Panc1 (cell line): ENCODE data around the gene USP31. TPM values are rescaled to one million over a fixed set of nuclear protein-coding genes. Genes with fewer than 3 reads are reported as not detected.

Experiments used
- ATAC-seq: fragments of 200-7000 bp; cut with Tn5 transposase; 2 replicates; pipeline ENCODE4 v1.9.1; 2020; ENCODE audit warnings: mild to moderate bottlenecking, moderate library complexity
- BruUV-seq: library from RNA; stranded (reverse); fragments of 400-500 nt; replicated peaks from 2 replicates; lab custom pipeline; 2021; lab: Mats Ljungman, UMichigan
- CTCF ChIA-PET: fragments of 300-600 bp; sonication (Branson Sonifier 250); formaldehyde crosslinking; loops from one replicate; lab custom pipeline; 2022; ENCODE audit warnings: antibody characterized with exemption; lab: Charles Lee
- POLR2A ChIA-PET: fragments of 300-600 bp; sonication (Branson Sonifier 250); formaldehyde crosslinking; loops from one replicate; lab custom pipeline; 2022; ENCODE audit warnings: antibody characterized with exemption; lab: Charles Lee
- DNase-seq: peaks from one replicate; pipeline ENCODE4 v3.0.0-alpha.2; 2010; ENCODE audit warnings: low read depth, low spot score
- H3K27ac ChIP-seq: 2 replicates; pipeline ENCODE4 v1.5.1; 2011; ENCODE audit warnings: mild to moderate bottlenecking, low read length, inconsistent platforms
- H3K27me3 ChIP-seq: fragments of 200-500 bp; sonication (Bioruptor generic); 2 replicates; pipeline ENCODE4 v1.6.0; 2014; ENCODE audit warnings: low read length, inconsistent platforms; ENCODE audit not compliant: control insufficient read depth, insufficient read depth
- H3K36me3 ChIP-seq: fragments of 200-500 bp; sonication (Bioruptor generic); 2 replicates; pipeline ENCODE4 v1.5.1; 2014; ENCODE audit warnings: inconsistent platforms, mild to moderate bottlenecking, low read length, moderate library complexity; ENCODE audit not compliant: control insufficient read depth, insufficient read depth
- H3K4me1 ChIP-seq: 2 replicates; pipeline ENCODE4 v1.5.1; 2011; ENCODE audit warnings: inconsistent platforms, mild to moderate bottlenecking, low read length, moderate library complexity; ENCODE audit not compliant: control insufficient read depth, insufficient read depth
- H3K4me3 ChIP-seq, 2 experiments: 2 replicates each; pipeline ENCODE4 v1.5.1; 2011 to 2012; ENCODE audit warnings: low read depth in 2 of 2, low read length in 2 of 2, mild to moderate bottlenecking in 2 of 2, inconsistent platforms in 1 of 2, moderate library complexity in 1 of 2
- H3K9me3 ChIP-seq: fragments of 200-500 bp; sonication (Bioruptor generic); 2 replicates; pipeline ENCODE4 v1.5.1; 2014; ENCODE audit warnings: low read depth, mild to moderate bottlenecking, inconsistent platforms, low read length, moderate library complexity; ENCODE audit not compliant: control insufficient read depth, insufficient read depth
- POLR2AphosphoS5 ChIP-seq: IDR thresholded peaks from 2 replicates; pipeline ENCODE4 v1.6.1; 2012; ENCODE audit warnings: mild to moderate bottlenecking, low read depth, low read length, moderate library complexity
- SIN3A ChIP-seq: IDR thresholded peaks from 2 replicates; pipeline ENCODE4 v1.6.1; 2012; ENCODE audit warnings: low read depth, mild to moderate bottlenecking, low read length, moderate library complexity, borderline replicate concordance; ENCODE audit not compliant: insufficient read depth
- TCF7L2 ChIP-seq: IDR thresholded peaks from 2 replicates; pipeline ENCODE4 v1.6.1; 2011; ENCODE audit warnings: mild to moderate bottlenecking, low read depth, low read length, inconsistent platforms
- in situ Hi-C: cut with HindIII; loops from 2 replicates; pipeline ENCODE4 v1.10.0; 2016; ENCODE audit warnings: low sequenced_read_pairs, low pct_unique_long_range_greater_than_20kb
- intact Hi-C: fragments of 100-400 bp; cut with micrococcal nuclease; formaldehyde crosslinking; loops from one replicate; pipeline ENCODE4 v1.10.0; 2022; ENCODE audit not compliant: unreplicated experiment
- total RNA-seq: library from RNA; stranded (reverse); gene quantifications from one replicate; pipeline ENCODE4 v1.2.1, GENCODE V29; 2021; ENCODE audit not compliant: unreplicated experiment
- TF ChIP-seq, protein P1 (sequence below), 2 experiments: IDR thresholded peaks; 2 replicates each; pipeline ENCODE4 v1.6.1; 2011 to 2012; ENCODE audit warnings: low read depth in 2 of 2, control low read depth in 1 of 2, low read length in 1 of 2, mild to moderate bottlenecking in 1 of 2, moderate library complexity in 1 of 2; ENCODE audit not compliant: insufficient read depth in 1 of 2
- TF ChIP-seq, protein P2 (sequence below): fragments of 450-650 bp; IDR thresholded peaks from 2 replicates; pipeline ENCODE4 v1.5.1; 2017; ENCODE audit warnings: mild to moderate bottlenecking

Gene USP31
- total RNA-seq, 1 experiment from 2014 or later: 27.2 TPM

- Histone ChIP-seq H3K27ac (no peak overlapping the region), H3K9me3 (no peaks in the 10 kb centered on the region), H3K4me1 (peaks cover 6% of the 10 kb centered on the region; the same call in 1 of the 2 replicates), H3K36me3 (no peaks in the 10 kb centered on the region), H3K4me3 (no peak overlapping the region), H3K27me3 (peaks cover 6% of the 10 kb centered on the region; the same call in 1 of the 2 replicates)
- in situ Hi-C loops: no loop called here
- ChIA-PET CTCF (interaction anchor here (0.5 kb wide), 1 partner anchor 122 kb away, joined by 7 read pairs; no protein-coding TSS in a partner anchor), POLR2A (interaction anchor here (0.6 kb wide), 1 partner anchor 93 kb away, joined by 3 read pairs; no protein-coding TSS in a partner anchor)
- BruUV-seq: no TSS peak
- DNase-seq: peak; percentile 48
- intact Hi-C loops: loop anchor here (2.0 kb wide), 1 partner anchor 162 kb away; no protein-coding TSS in a partner anchor
- peak; percentile 91 for ATAC-seq
- TF ChIP-seq, protein P1, sequence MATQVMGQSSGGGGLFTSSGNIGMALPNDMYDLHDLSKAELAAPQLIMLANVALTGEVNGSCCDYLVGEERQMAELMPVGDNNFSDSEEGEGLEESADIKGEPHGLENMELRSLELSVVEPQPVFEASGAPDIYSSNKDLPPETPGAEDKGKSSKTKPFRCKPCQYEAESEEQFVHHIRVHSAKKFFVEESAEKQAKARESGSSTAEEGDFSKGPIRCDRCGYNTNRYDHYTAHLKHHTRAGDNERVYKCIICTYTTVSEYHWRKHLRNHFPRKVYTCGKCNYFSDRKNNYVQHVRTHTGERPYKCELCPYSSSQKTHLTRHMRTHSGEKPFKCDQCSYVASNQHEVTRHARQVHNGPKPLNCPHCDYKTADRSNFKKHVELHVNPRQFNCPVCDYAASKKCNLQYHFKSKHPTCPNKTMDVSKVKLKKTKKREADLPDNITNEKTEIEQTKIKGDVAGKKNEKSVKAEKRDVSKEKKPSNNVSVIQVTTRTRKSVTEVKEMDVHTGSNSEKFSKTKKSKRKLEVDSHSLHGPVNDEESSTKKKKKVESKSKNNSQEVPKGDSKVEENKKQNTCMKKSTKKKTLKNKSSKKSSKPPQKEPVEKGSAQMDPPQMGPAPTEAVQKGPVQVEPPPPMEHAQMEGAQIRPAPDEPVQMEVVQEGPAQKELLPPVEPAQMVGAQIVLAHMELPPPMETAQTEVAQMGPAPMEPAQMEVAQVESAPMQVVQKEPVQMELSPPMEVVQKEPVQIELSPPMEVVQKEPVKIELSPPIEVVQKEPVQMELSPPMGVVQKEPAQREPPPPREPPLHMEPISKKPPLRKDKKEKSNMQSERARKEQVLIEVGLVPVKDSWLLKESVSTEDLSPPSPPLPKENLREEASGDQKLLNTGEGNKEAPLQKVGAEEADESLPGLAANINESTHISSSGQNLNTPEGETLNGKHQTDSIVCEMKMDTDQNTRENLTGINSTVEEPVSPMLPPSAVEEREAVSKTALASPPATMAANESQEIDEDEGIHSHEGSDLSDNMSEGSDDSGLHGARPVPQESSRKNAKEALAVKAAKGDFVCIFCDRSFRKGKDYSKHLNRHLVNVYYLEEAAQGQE (IDR thresholded peaks at IDR 0.05; ENCODE audit: insufficient read depth in 1 of 2, low read depth in 2 of 2, low read length in 1 of 2): no peak
- no peak for TF ChIP-seq TCF7L2
- TF ChIP-seq SIN3A: no peak
- TF ChIP-seq POLR2AphosphoS5: peak; percentile 45
- TF ChIP-seq, protein P2, sequence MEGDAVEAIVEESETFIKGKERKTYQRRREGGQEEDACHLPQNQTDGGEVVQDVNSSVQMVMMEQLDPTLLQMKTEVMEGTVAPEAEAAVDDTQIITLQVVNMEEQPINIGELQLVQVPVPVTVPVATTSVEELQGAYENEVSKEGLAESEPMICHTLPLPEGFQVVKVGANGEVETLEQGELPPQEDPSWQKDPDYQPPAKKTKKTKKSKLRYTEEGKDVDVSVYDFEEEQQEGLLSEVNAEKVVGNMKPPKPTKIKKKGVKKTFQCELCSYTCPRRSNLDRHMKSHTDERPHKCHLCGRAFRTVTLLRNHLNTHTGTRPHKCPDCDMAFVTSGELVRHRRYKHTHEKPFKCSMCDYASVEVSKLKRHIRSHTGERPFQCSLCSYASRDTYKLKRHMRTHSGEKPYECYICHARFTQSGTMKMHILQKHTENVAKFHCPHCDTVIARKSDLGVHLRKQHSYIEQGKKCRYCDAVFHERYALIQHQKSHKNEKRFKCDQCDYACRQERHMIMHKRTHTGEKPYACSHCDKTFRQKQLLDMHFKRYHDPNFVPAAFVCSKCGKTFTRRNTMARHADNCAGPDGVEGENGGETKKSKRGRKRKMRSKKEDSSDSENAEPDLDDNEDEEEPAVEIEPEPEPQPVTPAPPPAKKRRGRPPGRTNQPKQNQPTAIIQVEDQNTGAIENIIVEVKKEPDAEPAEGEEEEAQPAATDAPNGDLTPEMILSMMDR: peak; percentile 88
Measured at GRCh38 chr16:23060458-23061320, 88.6 kb downstream of the USP31 start.

- TF ChIP-seq POLR2AphosphoS5 (no peak), SIN3A (no peak), TCF7L2 (no peak)
- TF ChIP-seq, protein P1 (IDR thresholded peaks at IDR 0.05; ENCODE audit: insufficient read depth in 1 of 2, low read depth in 2 of 2, low read length in 1 of 2): no peak
- TF ChIP-seq, protein P2: no peak
- BruUV-seq: no TSS peak
- CTCF ChIA-PET: interaction anchor here (0.9 kb wide), 1 partner anchor 37 kb away, joined by 3 read pairs; no protein-coding TSS in a partner anchor
- no peak overlapping the region for H3K27ac ChIP-seq
- DNase-seq (no peak), ATAC-seq (peak; percentile 32; the same call in 1 of the 2 replicates)
- in situ Hi-C loops: no loop called here
- peaks cover 6% of the 10 kb centered on the region; the same call in 1 of the 2 replicates for H3K27me3 ChIP-seq
- H3K36me3 ChIP-seq: no peaks in the 10 kb centered on the region
- H3K4me3 ChIP-seq: no peak overlapping the region
- peaks cover 6% of the 10 kb centered on the region; the same call in 1 of the 2 replicates for H3K4me1 ChIP-seq
- POLR2A ChIA-PET: no interaction called here
- intact Hi-C loops: no loop called here
- no peaks in the 10 kb centered on the region for H3K9me3 ChIP-seq
Measured at GRCh38 chr16:23059433-23059832, 89.8 kb downstream of the USP31 start.
